ENCODE measurements around the gene ASTN2.

DNA sequence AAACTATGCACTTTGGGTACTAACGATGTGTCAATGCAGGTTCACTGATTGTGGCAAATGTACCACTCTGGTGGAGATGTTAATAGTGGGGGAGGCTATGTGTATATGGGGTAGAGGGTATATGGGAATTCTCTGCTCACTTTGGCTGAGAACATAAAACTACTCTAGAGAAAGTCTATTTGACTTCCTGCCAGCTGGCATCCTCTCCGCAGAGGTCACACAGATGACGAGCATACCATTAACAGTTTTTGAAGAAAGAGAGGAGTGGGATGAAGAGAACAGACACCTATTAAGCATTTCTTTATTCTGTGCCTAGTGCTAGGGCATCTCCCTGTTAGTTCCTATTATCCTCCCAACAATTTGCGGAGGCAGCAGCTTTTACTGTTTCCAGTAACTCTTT is 786.1 kb downstream of the ASTN2 start:
- TF ChIP-seq POLR2AphosphoS5 (IDR thresholded peaks at IDR 0.05) = no peak
- no peak for TF ChIP-seq POLR2A (IDR thresholded peaks at IDR 0.05)
